B cell (primary cell): ENCODE results near the gene ULK1.

Experiments used
- EZH2 ChIP-seq: IDR thresholded peaks from 2 replicates; pipeline ENCODE4 v1.6.1; 2012; ENCODE audit warnings: borderline replicate concordance, low read depth, mild to moderate bottlenecking, moderate library complexity, low read length; ENCODE audit not compliant: insufficient read depth, poor library complexity, severe bottlenecking
- TF ChIP-seq, protein P1 (sequence below): fragments of 200-600 bp; IDR thresholded peaks from one replicate; pipeline ENCODE4 v1.8.0; 2022; ENCODE audit warnings: antibody characterized with exemption, mild to moderate bottlenecking

DNA sequence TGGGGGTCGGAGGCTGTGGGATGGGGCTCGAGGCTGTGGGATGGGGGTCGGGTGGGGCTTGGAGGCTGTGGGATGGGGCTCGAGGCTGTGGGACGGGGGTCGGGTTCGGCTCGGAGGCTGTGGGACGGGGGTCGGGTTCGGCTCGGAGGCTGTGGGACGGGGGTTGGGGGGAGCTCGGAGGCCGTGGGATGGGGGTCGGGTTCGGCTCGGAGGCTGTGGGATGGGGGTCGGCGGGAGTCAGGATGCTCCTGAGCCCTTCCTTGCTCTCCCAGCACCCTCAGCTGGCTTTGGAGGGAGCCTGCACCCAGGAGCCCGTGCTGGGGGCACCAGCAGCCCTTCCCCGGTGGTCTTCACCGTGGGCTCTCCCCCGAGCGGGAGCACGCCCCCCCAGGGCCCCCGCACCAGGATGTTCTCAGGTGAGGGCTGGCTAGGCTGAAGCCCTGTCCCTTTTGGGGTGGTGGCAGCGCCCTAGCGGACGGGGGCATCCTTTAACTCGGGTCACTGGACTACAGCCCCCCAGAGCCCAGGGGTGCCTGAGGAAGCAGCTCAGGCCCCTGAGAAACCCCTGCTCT is 22.8 kb downstream of the ULK1 start:
- TF ChIP-seq, protein P1, sequence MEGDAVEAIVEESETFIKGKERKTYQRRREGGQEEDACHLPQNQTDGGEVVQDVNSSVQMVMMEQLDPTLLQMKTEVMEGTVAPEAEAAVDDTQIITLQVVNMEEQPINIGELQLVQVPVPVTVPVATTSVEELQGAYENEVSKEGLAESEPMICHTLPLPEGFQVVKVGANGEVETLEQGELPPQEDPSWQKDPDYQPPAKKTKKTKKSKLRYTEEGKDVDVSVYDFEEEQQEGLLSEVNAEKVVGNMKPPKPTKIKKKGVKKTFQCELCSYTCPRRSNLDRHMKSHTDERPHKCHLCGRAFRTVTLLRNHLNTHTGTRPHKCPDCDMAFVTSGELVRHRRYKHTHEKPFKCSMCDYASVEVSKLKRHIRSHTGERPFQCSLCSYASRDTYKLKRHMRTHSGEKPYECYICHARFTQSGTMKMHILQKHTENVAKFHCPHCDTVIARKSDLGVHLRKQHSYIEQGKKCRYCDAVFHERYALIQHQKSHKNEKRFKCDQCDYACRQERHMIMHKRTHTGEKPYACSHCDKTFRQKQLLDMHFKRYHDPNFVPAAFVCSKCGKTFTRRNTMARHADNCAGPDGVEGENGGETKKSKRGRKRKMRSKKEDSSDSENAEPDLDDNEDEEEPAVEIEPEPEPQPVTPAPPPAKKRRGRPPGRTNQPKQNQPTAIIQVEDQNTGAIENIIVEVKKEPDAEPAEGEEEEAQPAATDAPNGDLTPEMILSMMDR: no peak
- TF ChIP-seq EZH2: no peak
